HL-60 (cell line): Measurements from ENCODE around the gene WNT6.

Source experiments
- DNase-seq, 2 experiments: peaks; one replicate each; pipeline ENCODE4 v3.0.0-alpha.2; 2010 to 2020; ENCODE audit warnings: low read depth in 1 of 2, low spot score in 1 of 2
- H3K27ac ChIP-seq: fragments of 250-450 bp; sonication (Bioruptor Pico); replicated peaks from 2 replicates; pipeline ENCODE4 v1.5.1; 2020; ENCODE audit warnings: mild to moderate bottlenecking, moderate library complexity
- H3K27me3 ChIP-seq: fragments of 250-450 bp; sonication (Bioruptor Pico); 2 replicates; pipeline ENCODE4 v1.5.1; 2021; ENCODE audit warnings: mild to moderate bottlenecking, moderate library complexity; ENCODE audit not compliant: insufficient read depth, poor library complexity, severe bottlenecking
- H3K4me3 ChIP-seq: replicated peaks from 2 replicates; pipeline ENCODE4 v1.5.1; 2011; ENCODE audit warnings: mild to moderate bottlenecking, control low read depth, low read length; ENCODE audit not compliant: insufficient read depth
- GABPA ChIP-seq: IDR thresholded peaks from 2 replicates; pipeline ENCODE4 v1.6.1; 2012; ENCODE audit warnings: low read depth
- POLR2AphosphoS5 ChIP-seq: IDR thresholded peaks from 2 replicates; pipeline ENCODE4 v1.6.1; 2012; ENCODE audit warnings: low read depth
- SPI1 ChIP-seq: IDR thresholded peaks from 2 replicates; pipeline ENCODE4 v1.6.1; 2012; ENCODE audit warnings: low read depth, mild to moderate bottlenecking, borderline replicate concordance
- TF ChIP-seq, protein P1 (sequence below): IDR thresholded peaks from one replicate; pipeline ENCODE4 v1.5.1; 2011; ENCODE audit warnings: low read length, control low read depth, inconsistent platforms; ENCODE audit not compliant: insufficient read depth
- TF ChIP-seq, protein P2 (sequence below): IDR thresholded peaks from 2 replicates; pipeline ENCODE4 v1.6.1; 2012; ENCODE audit warnings: low read depth; ENCODE audit not compliant: insufficient replicate concordance

WNT6 gene

DNA sequence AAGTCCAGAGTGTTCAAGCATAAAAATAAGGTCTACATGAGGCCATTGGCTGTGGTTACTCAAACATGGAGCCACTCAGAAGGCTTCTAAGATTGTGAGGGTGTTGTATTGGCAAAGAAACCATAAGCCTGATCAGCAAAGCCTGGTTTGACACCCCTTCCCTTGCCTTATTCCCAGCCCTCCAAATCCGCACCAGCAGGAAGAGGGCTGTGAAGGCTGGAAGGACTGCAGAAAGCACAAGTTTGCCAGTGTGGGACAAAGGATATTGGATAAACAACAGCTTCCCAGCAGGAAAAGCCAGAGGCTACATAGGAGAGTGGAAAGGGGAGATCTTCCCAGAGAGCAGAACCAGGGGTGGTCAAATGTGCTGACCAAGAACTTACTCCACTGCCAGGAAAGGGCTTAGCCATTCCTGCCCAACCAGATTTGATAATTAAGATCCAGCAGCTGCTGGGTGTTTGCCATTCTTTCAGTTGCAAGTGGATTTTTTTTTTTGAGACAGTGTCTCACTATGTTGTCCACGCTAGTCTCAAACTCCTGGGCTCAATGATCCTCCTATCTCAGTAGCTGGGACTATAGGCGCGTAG is 26.5 kb upstream of the WNT6 start:
- TF ChIP-seq, protein P1, sequence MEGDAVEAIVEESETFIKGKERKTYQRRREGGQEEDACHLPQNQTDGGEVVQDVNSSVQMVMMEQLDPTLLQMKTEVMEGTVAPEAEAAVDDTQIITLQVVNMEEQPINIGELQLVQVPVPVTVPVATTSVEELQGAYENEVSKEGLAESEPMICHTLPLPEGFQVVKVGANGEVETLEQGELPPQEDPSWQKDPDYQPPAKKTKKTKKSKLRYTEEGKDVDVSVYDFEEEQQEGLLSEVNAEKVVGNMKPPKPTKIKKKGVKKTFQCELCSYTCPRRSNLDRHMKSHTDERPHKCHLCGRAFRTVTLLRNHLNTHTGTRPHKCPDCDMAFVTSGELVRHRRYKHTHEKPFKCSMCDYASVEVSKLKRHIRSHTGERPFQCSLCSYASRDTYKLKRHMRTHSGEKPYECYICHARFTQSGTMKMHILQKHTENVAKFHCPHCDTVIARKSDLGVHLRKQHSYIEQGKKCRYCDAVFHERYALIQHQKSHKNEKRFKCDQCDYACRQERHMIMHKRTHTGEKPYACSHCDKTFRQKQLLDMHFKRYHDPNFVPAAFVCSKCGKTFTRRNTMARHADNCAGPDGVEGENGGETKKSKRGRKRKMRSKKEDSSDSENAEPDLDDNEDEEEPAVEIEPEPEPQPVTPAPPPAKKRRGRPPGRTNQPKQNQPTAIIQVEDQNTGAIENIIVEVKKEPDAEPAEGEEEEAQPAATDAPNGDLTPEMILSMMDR = no peak
- TF ChIP-seq GABPA (no peak), POLR2AphosphoS5 (no peak), SPI1 (no peak)
- TF ChIP-seq, protein P2, sequence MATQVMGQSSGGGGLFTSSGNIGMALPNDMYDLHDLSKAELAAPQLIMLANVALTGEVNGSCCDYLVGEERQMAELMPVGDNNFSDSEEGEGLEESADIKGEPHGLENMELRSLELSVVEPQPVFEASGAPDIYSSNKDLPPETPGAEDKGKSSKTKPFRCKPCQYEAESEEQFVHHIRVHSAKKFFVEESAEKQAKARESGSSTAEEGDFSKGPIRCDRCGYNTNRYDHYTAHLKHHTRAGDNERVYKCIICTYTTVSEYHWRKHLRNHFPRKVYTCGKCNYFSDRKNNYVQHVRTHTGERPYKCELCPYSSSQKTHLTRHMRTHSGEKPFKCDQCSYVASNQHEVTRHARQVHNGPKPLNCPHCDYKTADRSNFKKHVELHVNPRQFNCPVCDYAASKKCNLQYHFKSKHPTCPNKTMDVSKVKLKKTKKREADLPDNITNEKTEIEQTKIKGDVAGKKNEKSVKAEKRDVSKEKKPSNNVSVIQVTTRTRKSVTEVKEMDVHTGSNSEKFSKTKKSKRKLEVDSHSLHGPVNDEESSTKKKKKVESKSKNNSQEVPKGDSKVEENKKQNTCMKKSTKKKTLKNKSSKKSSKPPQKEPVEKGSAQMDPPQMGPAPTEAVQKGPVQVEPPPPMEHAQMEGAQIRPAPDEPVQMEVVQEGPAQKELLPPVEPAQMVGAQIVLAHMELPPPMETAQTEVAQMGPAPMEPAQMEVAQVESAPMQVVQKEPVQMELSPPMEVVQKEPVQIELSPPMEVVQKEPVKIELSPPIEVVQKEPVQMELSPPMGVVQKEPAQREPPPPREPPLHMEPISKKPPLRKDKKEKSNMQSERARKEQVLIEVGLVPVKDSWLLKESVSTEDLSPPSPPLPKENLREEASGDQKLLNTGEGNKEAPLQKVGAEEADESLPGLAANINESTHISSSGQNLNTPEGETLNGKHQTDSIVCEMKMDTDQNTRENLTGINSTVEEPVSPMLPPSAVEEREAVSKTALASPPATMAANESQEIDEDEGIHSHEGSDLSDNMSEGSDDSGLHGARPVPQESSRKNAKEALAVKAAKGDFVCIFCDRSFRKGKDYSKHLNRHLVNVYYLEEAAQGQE = no peak
- H3K27me3 ChIP-seq = no peaks in the 10 kb centered on the region
- no peak for DNase-seq

DNA sequence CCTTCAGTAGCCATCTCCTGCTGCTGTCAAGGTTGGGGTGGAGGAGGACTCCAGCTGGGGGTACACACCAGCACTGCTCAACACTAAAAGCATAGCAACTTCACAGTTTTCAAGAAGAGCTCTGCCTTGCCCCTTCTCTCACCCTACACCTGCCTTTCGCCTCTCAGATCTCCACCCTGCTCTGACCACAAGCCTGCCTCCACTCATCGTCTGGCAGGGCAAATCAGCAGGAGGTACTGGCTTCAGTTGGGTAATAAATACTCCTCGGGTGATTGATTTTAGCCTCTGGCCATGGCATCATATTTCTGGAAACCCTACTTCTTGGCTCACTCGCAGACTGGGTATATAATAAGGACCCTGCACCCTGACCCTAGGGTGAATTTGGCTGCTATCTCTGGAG is 24.9 kb upstream of the WNT6 start:
- DNase-seq = no peak
- Histone ChIP-seq H3K4me3 (no peak overlapping the region), H3K27me3 (no peaks in the 10 kb centered on the region), H3K27ac (no peak overlapping the region)
- no peak for TF ChIP-seq POLR2AphosphoS5
- TF ChIP-seq, protein P1 = no peak
- no peak for TF ChIP-seq GABPA
- TF ChIP-seq, protein P2 = no peak
- no peak for TF ChIP-seq SPI1

More for the DNA sequence above, 26.5 kb upstream of the WNT6 start:
- Histone ChIP-seq H3K4me3 (no peak overlapping the region), H3K27ac (no peak overlapping the region)

DNA sequence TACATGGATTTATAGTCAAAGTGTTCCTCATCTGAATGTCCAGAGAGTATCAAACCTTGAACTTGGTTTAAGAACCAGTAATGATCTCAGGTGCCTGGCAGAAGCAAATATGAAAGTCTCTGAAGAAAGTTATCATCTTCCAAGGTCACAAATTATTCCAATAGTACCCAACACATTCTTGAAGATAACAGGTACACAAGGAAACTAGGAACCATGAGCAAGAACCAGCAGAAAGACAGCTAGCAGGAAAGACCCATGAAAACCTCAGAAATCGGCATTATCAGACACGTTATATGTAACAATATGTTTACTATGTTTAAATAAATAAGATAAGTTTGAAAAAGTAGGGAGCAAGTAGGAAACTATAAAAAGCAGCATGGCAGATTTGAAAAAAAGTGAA is 22.1 kb upstream of the WNT6 start:
- TF ChIP-seq SPI1 (no peak), GABPA (no peak), POLR2AphosphoS5 (no peak)
- TF ChIP-seq, protein P1 = no peak
- TF ChIP-seq, protein P2 = no peak
- no peaks in the 10 kb centered on the region for H3K27me3 ChIP-seq
- no peak overlapping the region for H3K27ac ChIP-seq
- DNase-seq = no peak
- no peak overlapping the region for H3K4me3 ChIP-seq
